ENCODE results near the gene COL25A1. TPM values are rescaled to one million over a fixed set of nuclear protein-coding genes. Genes with fewer than 3 reads are reported as not detected.

The COL25A1 gene
- 0.13 TPM in 1 of 2 replicates, not detected in the other for total RNA-seq (2014; rRNA removed; shearing (Covaris generic))
- 0.25 TPM in 1 of 2 replicates, not detected in the other for polyA plus RNA-seq (2016; fragmentation: Nextera tagmentation; extraction: Ambion mirVana)

- TF ChIP-seq EZH2phosphoT487 (IDR thresholded peaks at IDR 0.05; ENCODE audit: insufficient read depth, low read depth) (no peak), EZH2 (IDR thresholded peaks at IDR 0.05; ENCODE audit: insufficient read depth, poor library complexity, severe bottlenecking) (peak; percentile 77)
- no peaks in the 10 kb centered on the region for H3F3A ChIP-seq (ENCODE audit: insufficient read depth)
- H4K20me1 ChIP-seq (ENCODE audit: insufficient read depth): no peaks in the 10 kb centered on the region
- no peaks in the 10 kb centered on the region for H3K36me3 ChIP-seq (ENCODE audit: low read depth)
- in situ Hi-C loops (cut with MboI): no loop called here
- H3K27ac ChIP-seq: no peak within 1 kb of the TSS
- no peaks in the 10 kb centered on the region for H3K9me2 ChIP-seq (ENCODE audit: insufficient read depth)
- peak within 1 kb of the TSS; percentile 71 for H3K4me3 ChIP-seq
- peak within 1 kb of the TSS; percentile 73 for H2AFZ ChIP-seq
- no peaks in the 10 kb centered on the region for H3K9me3 ChIP-seq (ENCODE audit: low read depth)
- H3K9ac ChIP-seq: no peak within 1 kb of the TSS
- no peaks in the 10 kb centered on the region for H3K79me2 ChIP-seq (ENCODE audit: insufficient read depth)
- DNase-seq: peak; percentile 53
- H3K4me2 ChIP-seq (ENCODE audit: unreplicated experiment): peak within 1 kb of the TSS; percentile 77
- H3K27me3 ChIP-seq (replicated peaks; ENCODE audit: insufficient read depth): peaks cover 58% of the 10 kb centered on the region
- 2 to 3% methylated on average over 63 to 76 of the region's 76 CpGs for WGBS, 2 experiments (ENCODE audit: low coverage in 1 of 2, low lambda C conversion rate in 2 of 2, missing lambda C conversion rate in 2 of 2)
- no peaks in the 10 kb centered on the region for H3K4me1 ChIP-seq (ENCODE audit: insufficient read depth)
Measured at GRCh38 chr4:109302361-109303139, at the start of gene COL25A1. TSS of gene COL25A1 (minus strand) at chr4:109302658.

- no peak overlapping the region for H3K4me2 ChIP-seq (ENCODE audit: unreplicated experiment)
- H3K9ac ChIP-seq: no peak overlapping the region
- H3K9me2 ChIP-seq (ENCODE audit: insufficient read depth): no peaks in the 10 kb centered on the region
- no peaks in the 10 kb centered on the region for H3F3A ChIP-seq (ENCODE audit: insufficient read depth)
- 67 to 85% methylated on average over 1 of the region's 1 CpG for WGBS, 2 experiments (ENCODE audit: low coverage in 1 of 2, low lambda C conversion rate in 2 of 2, missing lambda C conversion rate in 2 of 2)
- H2AFZ ChIP-seq: no peak overlapping the region
- no peaks in the 10 kb centered on the region for H3K79me2 ChIP-seq (ENCODE audit: insufficient read depth)
- H4K20me1 ChIP-seq (ENCODE audit: insufficient read depth): no peaks in the 10 kb centered on the region
- no peak overlapping the region for H3K27ac ChIP-seq
- no peaks in the 10 kb centered on the region; the same call in 1 of the 2 replicates for H3K27me3 ChIP-seq (replicated peaks; ENCODE audit: insufficient read depth)
- in situ Hi-C loops (cut with MboI): no loop called here
- H3K9me3 ChIP-seq (ENCODE audit: low read depth): no peaks in the 10 kb centered on the region
- TF ChIP-seq EZH2 (IDR thresholded peaks at IDR 0.05; ENCODE audit: insufficient read depth, poor library complexity, severe bottlenecking) (no peak), EZH2phosphoT487 (IDR thresholded peaks at IDR 0.05; ENCODE audit: insufficient read depth, low read depth) (no peak)
- DNase-seq: no peak
- H3K4me3 ChIP-seq: no peak overlapping the region
- no peaks in the 10 kb centered on the region for H3K4me1 ChIP-seq (ENCODE audit: insufficient read depth)
- H3K36me3 ChIP-seq (ENCODE audit: low read depth): no peaks in the 10 kb centered on the region
Measured at GRCh38 chr4:109350121-109350520, 47.7 kb upstream of the COL25A1 start.

- Histone ChIP-seq H3K9me3 (ENCODE audit: low read depth) (no peaks in the 10 kb centered on the region), H3K4me2 (ENCODE audit: unreplicated experiment) (no peak overlapping the region), H3K4me3 (no peak overlapping the region), H3K4me1 (ENCODE audit: insufficient read depth) (no peaks in the 10 kb centered on the region), H2AFZ (no peak overlapping the region), H3K27ac (no peak overlapping the region), H3K9ac (no peak overlapping the region), H3K27me3 (replicated peaks; ENCODE audit: insufficient read depth) (0 out of 2 replicates have a peak, but pooled peaks cover 3% of the 10 kb centered on the region), H4K20me1 (ENCODE audit: insufficient read depth) (no peaks in the 10 kb centered on the region), H3K79me2 (ENCODE audit: insufficient read depth) (no peaks in the 10 kb centered on the region), H3F3A (ENCODE audit: insufficient read depth) (no peaks in the 10 kb centered on the region), H3K36me3 (ENCODE audit: low read depth) (no peaks in the 10 kb centered on the region), H3K9me2 (ENCODE audit: insufficient read depth) (no peaks in the 10 kb centered on the region)
- 56 to 61% methylated on average over 10 of the region's 10 CpGs for WGBS, 2 experiments (ENCODE audit: low coverage in 1 of 2, low lambda C conversion rate in 2 of 2, missing lambda C conversion rate in 2 of 2)
- no peak for DNase-seq
- TF ChIP-seq EZH2 (IDR thresholded peaks at IDR 0.05; ENCODE audit: insufficient read depth, poor library complexity, severe bottlenecking) (no peak), EZH2phosphoT487 (IDR thresholded peaks at IDR 0.05; ENCODE audit: insufficient read depth, low read depth) (no peak)
- in situ Hi-C loops (cut with MboI): no loop called here
Measured at GRCh38 chr4:109334129-109335105, 32.0 kb upstream of the COL25A1 start.

- H3K9ac ChIP-seq: no peak overlapping the region
- H3F3A ChIP-seq (ENCODE audit: insufficient read depth): no peaks in the 10 kb centered on the region
- no peak overlapping the region for H3K27ac ChIP-seq
- DNase-seq: peak; percentile 14
- no peaks in the 10 kb centered on the region for H3K27me3 ChIP-seq (replicated peaks; ENCODE audit: insufficient read depth)
- H3K36me3 ChIP-seq (ENCODE audit: low read depth): no peaks in the 10 kb centered on the region
- no peaks in the 10 kb centered on the region for H4K20me1 ChIP-seq (ENCODE audit: insufficient read depth)
- no peak overlapping the region for H3K4me3 ChIP-seq
- TF ChIP-seq EZH2 (IDR thresholded peaks at IDR 0.05; ENCODE audit: insufficient read depth, poor library complexity, severe bottlenecking) (no peak), EZH2phosphoT487 (IDR thresholded peaks at IDR 0.05; ENCODE audit: insufficient read depth, low read depth) (no peak)
- H3K9me2 ChIP-seq (ENCODE audit: insufficient read depth): no peaks in the 10 kb centered on the region
- no peak overlapping the region for H2AFZ ChIP-seq
- H3K4me1 ChIP-seq (ENCODE audit: insufficient read depth): no peaks in the 10 kb centered on the region
- in situ Hi-C loops (cut with MboI): no loop called here
- 45 to 50% methylated on average over 2 of the region's 2 CpGs for WGBS, 2 experiments (ENCODE audit: low coverage in 1 of 2, low lambda C conversion rate in 2 of 2, missing lambda C conversion rate in 2 of 2)
- H3K4me2 ChIP-seq (ENCODE audit: unreplicated experiment): no peak overlapping the region
- H3K9me3 ChIP-seq (ENCODE audit: low read depth): no peaks in the 10 kb centered on the region
- H3K79me2 ChIP-seq (ENCODE audit: insufficient read depth): no peaks in the 10 kb centered on the region
Measured at GRCh38 chr4:109332926-109333464, 30.5 kb upstream of the COL25A1 start.
